HepG2 (cell line): ENCODE results near the gene CTF1. TPM values are rescaled to one million over a fixed set of nuclear protein-coding genes. Genes with fewer than 3 reads are reported as not detected.
A peak's percentile ranks its signal among the peaks of the same experiment; 100 is the strongest.

ENCODE experiments used
- ADNP ChIP-seq: sonication (generic); formaldehyde crosslinking; IDR thresholded peaks from 2 replicates; pipeline ENCODE4 v1.4.0; 2020; ENCODE audit warnings: missing genetic modification reagents
- AHR ChIP-seq: IDR thresholded peaks from 2 replicates; pipeline ENCODE4 v1.6.1; 2018; ENCODE audit warnings: missing genetic modification reagents, missing compliant biosample characterization
- GTF3A ChIP-seq: sonication (generic); formaldehyde crosslinking; conservative IDR thresholded peaks from 2 replicates; pipeline ENCODE4 v1.4.0; 2020; ENCODE audit warnings: mild to moderate bottlenecking, missing genetic modification reagents
- KLF13 ChIP-seq: sonication (generic); formaldehyde crosslinking; IDR thresholded peaks from 2 replicates; pipeline ENCODE4 v1.4.0; 2020; ENCODE audit warnings: mild to moderate bottlenecking, missing genetic modification reagents
- MAF1 ChIP-seq: sonication (generic); formaldehyde crosslinking; IDR thresholded peaks from 2 replicates; pipeline ENCODE4 v1.5.0; 2020; ENCODE audit warnings: missing genetic modification reagents, borderline replicate concordance
- MAFG ChIP-seq: sonication (generic); formaldehyde crosslinking; IDR thresholded peaks from 2 replicates; pipeline ENCODE4 v1.5.1; 2020; ENCODE audit warnings: mild to moderate bottlenecking, missing genetic modification reagents
- MED8 ChIP-seq: sonication (generic); formaldehyde crosslinking; IDR thresholded peaks from 2 replicates; pipeline ENCODE4 v1.8.1; 2023; ENCODE audit warnings: mild to moderate bottlenecking, missing genetic modification reagents; ENCODE audit not compliant: insufficient replicate concordance
- MEF2D ChIP-seq: sonication (generic); formaldehyde crosslinking; IDR thresholded peaks from 2 replicates; pipeline ENCODE4 v1.5.1; 2020; ENCODE audit warnings: mild to moderate bottlenecking, missing genetic modification reagents
- MXD4 ChIP-seq: IDR thresholded peaks from 2 replicates; pipeline ENCODE4 v1.6.1; 2016; ENCODE audit warnings: mild to moderate bottlenecking, missing biosample characterization, missing genetic modification reagents
- NFIC ChIP-seq: IDR thresholded peaks from 2 replicates; pipeline ENCODE4 v1.6.1; 2012; ENCODE audit warnings: mild to moderate bottlenecking, low read length, inconsistent platforms
- PHF8 ChIP-seq: sonication (generic); formaldehyde crosslinking; IDR thresholded peaks from 2 replicates; pipeline ENCODE4 v1.5.0; 2020; ENCODE audit warnings: missing genetic modification reagents
- RBM39 ChIP-seq: fragments of 200-400 bp; formaldehyde crosslinking; IDR thresholded peaks from one replicate; pipeline ENCODE4 v1.6.1; 2018; ENCODE audit warnings: antibody characterized with exemption, mild to moderate bottlenecking, low read depth, low read length; ENCODE audit not compliant: poor library complexity, severe bottlenecking
- RFXAP ChIP-seq: sonication (generic); formaldehyde crosslinking; IDR thresholded peaks from 2 replicates; pipeline ENCODE4 v1.4.0; 2020; ENCODE audit warnings: missing genetic modification reagents, borderline replicate concordance
- ZNF251 ChIP-seq: sonication (generic); formaldehyde crosslinking; IDR thresholded peaks from 2 replicates; pipeline ENCODE4 v1.9.0; 2021; ENCODE audit warnings: mild to moderate bottlenecking, missing genetic modification reagents
- ZNF317 ChIP-seq: sonication (generic); formaldehyde crosslinking; IDR thresholded peaks from 2 replicates; pipeline ENCODE4 v1.5.0; 2020; ENCODE audit warnings: mild to moderate bottlenecking, missing genetic modification reagents
- ZNF614 ChIP-seq: IDR thresholded peaks from 2 replicates; pipeline ENCODE4 v1.6.1; 2018; ENCODE audit warnings: missing biosample characterization, missing genetic modification reagents, inconsistent platforms, borderline replicate concordance
- ZNF720 ChIP-seq: sonication (generic); formaldehyde crosslinking; IDR thresholded peaks from 2 replicates; pipeline ENCODE4 v1.4.0; 2020; ENCODE audit warnings: missing genetic modification reagents
- ZNF790 ChIP-seq: sonication (generic); formaldehyde crosslinking; IDR thresholded peaks from 2 replicates; pipeline ENCODE4 v1.8.0; 2022; ENCODE audit warnings: missing genetic modification reagents, mild to moderate bottlenecking, borderline replicate concordance
- polyA plus RNA-seq, 8 experiments: library from polyadenylated mRNA; depleted of rRNA in 3 of 8; stranded (reverse) in 7 of 8; unstranded in 1 of 8; fragments of >200 nt; fragmentation: Illumina TruSeq in 4 of 8; extraction: Trizol in 4 of 8; gene quantifications; 2 replicates each; pipeline versions ENCODE4 v1.2.1 to v1.2.3, GENCODE V29; 2011 to 2016; ENCODE audit warnings: low read depth in 4 of 8, missing spikeins in 1 of 8, mixed read lengths in 1 of 8; ENCODE audit not compliant: insufficient read depth in 1 of 8
- total RNA-seq, 5 experiments: library from RNA; depleted of rRNA; stranded (reverse); fragments of >200 nt; fragmentation: Illumina TruSeq; extraction: Trizol; gene quantifications; 2 replicates each; pipeline ENCODE4 v1.2.3, GENCODE V29; 2016; ENCODE audit warnings: low read depth in 1 of 5
- TF ChIP-seq, protein P1 (sequence below): sonication (generic); formaldehyde crosslinking; IDR thresholded peaks from 2 replicates; pipeline ENCODE4 v1.8.0; 2022; ENCODE audit warnings: mild to moderate bottlenecking, missing genetic modification reagents
- TF ChIP-seq, protein P2 (sequence below): sonication (generic); formaldehyde crosslinking; IDR thresholded peaks from 2 replicates; pipeline ENCODE4 v1.4.0; 2020; ENCODE audit warnings: missing genetic modification reagents
- TF ChIP-seq, protein P3 (sequence below): sonication (generic); formaldehyde crosslinking; IDR thresholded peaks from 2 replicates; pipeline ENCODE4 v1.5.0; 2020; ENCODE audit warnings: mild to moderate bottlenecking, missing genetic modification reagents
- TF ChIP-seq, protein P4 (sequence below): sonication (generic); formaldehyde crosslinking; conservative IDR thresholded peaks from 2 replicates; pipeline ENCODE4 v1.5.0; 2020; ENCODE audit warnings: missing genetic modification reagents

Gene CTF1
- total and polyA plus RNA-seq, 2 of the 13 experiments (the other 11 are each of a cell fraction or from before 2014, with no cell fraction given), result 0.13 to 1.8 TPM

DNA sequence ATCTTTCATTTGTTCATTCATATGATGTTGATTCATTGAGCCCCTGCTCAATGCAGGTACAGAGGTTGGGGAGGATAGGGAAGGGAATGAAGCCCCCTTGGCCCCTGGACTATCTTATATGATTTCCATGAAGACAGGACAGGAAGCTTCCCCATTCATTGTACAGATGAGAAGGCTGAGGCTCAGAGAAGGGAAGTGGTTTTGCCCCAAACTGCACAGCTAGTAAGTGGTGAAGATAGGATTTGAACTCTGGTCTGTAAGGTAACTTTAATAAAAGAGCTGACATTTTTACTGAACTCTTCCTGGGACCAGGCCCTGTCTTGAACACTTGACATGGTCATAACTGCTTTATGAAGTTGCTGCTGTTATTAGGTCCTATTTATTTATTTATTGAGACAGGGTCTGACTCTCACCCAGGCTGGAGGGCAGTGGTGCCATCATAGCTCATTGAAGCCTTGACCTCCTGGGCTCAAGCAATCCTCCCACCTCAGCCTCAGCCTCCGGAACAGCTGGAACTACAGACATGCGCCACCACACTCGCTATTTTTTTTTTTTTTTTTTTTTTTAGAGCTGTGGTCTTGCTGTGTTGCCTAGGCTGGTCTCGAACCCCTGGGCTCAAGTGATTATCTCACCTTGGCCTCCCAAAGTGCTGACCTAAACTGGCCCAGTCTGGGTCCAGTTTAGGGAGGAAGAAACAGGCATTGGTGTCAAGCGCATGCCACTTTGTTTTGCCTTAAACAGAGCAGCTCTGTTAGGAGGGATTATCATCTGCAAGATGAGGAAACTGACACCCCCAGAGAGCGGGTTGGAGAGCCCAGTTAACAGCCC is 5.0 kb downstream of the CTF1 start (continued):
- TF ChIP-seq ADNP (0 out of 2 replicates have a peak, but pooled peaks have one; percentile 57), MAFG (CRISPR knock-in tag) (no peak), ZNF614 (CRISPR knock-in tag) (no peak), RBM39 (no peak), AHR (no peak), PHF8 (CRISPR knock-in tag) (no peak; the same call in 1 of the 2 replicates), MXD4 (CRISPR knock-in tag) (no peak), MAF1 (no peak), RFXAP (CRISPR knock-in tag) (no peak), KLF13 (CRISPR knock-in tag) (no peak), ZNF790 (CRISPR knock-in tag) (no peak), MED8 (CRISPR knock-in tag) (no peak), ZNF317 (CRISPR knock-in tag) (peak; percentile 35; the same call in 1 of the 2 replicates), GTF3A (CRISPR knock-in tag) (no peak), NFIC (no peak), ZNF720 (CRISPR knock-in tag) (no peak), MEF2D (no peak), ZNF251 (CRISPR knock-in tag) (no peak)
- TF ChIP-seq, protein P1, sequence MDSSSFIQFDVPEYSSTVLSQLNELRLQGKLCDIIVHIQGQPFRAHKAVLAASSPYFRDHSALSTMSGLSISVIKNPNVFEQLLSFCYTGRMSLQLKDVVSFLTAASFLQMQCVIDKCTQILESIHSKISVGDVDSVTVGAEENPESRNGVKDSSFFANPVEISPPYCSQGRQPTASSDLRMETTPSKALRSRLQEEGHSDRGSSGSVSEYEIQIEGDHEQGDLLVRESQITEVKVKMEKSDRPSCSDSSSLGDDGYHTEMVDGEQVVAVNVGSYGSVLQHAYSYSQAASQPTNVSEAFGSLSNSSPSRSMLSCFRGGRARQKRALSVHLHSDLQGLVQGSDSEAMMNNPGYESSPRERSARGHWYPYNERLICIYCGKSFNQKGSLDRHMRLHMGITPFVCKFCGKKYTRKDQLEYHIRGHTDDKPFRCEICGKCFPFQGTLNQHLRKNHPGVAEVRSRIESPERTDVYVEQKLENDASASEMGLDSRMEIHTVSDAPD (CRISPR knock-in tag), result no peak
- TF ChIP-seq, protein P2, sequence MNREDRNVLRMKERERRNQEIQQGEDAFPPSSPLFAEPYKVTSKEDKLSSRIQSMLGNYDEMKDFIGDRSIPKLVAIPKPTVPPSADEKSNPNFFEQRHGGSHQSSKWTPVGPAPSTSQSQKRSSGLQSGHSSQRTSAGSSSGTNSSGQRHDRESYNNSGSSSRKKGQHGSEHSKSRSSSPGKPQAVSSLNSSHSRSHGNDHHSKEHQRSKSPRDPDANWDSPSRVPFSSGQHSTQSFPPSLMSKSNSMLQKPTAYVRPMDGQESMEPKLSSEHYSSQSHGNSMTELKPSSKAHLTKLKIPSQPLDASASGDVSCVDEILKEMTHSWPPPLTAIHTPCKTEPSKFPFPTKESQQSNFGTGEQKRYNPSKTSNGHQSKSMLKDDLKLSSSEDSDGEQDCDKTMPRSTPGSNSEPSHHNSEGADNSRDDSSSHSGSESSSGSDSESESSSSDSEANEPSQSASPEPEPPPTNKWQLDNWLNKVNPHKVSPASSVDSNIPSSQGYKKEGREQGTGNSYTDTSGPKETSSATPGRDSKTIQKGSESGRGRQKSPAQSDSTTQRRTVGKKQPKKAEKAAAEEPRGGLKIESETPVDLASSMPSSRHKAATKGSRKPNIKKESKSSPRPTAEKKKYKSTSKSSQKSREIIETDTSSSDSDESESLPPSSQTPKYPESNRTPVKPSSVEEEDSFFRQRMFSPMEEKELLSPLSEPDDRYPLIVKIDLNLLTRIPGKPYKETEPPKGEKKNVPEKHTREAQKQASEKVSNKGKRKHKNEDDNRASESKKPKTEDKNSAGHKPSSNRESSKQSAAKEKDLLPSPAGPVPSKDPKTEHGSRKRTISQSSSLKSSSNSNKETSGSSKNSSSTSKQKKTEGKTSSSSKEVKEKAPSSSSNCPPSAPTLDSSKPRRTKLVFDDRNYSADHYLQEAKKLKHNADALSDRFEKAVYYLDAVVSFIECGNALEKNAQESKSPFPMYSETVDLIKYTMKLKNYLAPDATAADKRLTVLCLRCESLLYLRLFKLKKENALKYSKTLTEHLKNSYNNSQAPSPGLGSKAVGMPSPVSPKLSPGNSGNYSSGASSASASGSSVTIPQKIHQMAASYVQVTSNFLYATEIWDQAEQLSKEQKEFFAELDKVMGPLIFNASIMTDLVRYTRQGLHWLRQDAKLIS, result no peak
- TF ChIP-seq, protein P3, sequence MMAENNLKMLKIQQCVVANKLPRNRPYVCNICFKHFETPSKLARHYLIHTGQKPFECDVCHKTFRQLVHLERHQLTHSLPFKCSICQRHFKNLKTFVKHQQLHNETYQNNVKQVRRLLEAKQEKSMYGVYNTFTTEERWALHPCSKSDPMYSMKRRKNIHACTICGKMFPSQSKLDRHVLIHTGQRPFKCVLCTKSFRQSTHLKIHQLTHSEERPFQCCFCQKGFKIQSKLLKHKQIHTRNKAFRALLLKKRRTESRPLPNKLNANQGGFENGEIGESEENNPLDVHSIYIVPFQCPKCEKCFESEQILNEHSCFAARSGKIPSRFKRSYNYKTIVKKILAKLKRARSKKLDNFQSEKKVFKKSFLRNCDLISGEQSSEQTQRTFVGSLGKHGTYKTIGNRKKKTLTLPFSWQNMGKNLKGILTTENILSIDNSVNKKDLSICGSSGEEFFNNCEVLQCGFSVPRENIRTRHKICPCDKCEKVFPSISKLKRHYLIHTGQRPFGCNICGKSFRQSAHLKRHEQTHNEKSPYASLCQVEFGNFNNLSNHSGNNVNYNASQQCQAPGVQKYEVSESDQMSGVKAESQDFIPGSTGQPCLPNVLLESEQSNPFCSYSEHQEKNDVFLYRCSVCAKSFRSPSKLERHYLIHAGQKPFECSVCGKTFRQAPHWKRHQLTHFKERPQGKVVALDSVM, result peak; percentile 72
- TF ChIP-seq, protein P4, sequence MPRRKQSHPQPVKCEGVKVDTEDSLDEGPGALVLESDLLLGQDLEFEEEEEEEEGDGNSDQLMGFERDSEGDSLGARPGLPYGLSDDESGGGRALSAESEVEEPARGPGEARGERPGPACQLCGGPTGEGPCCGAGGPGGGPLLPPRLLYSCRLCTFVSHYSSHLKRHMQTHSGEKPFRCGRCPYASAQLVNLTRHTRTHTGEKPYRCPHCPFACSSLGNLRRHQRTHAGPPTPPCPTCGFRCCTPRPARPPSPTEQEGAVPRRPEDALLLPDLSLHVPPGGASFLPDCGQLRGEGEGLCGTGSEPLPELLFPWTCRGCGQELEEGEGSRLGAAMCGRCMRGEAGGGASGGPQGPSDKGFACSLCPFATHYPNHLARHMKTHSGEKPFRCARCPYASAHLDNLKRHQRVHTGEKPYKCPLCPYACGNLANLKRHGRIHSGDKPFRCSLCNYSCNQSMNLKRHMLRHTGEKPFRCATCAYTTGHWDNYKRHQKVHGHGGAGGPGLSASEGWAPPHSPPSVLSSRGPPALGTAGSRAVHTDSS (CRISPR knock-in tag), result no peak
